Erythroblast (primary cell): ENCODE data around the gene JAZF1.

Experiments used
- GATA1 ChIP-seq: IDR thresholded peaks from 2 replicates; pipeline ENCODE4 v1.6.1; 2011; ENCODE audit warnings: low read depth, mild to moderate bottlenecking, control low read depth, low read length, moderate library complexity
- POLR2A ChIP-seq: IDR thresholded peaks from 2 replicates; pipeline ENCODE4 v1.6.1; 2011; ENCODE audit warnings: mild to moderate bottlenecking, low read length

GRCh38 chr7:28054531-28055160, 125.9 kb downstream of the JAZF1 start:
- no peak for TF ChIP-seq POLR2A
- TF ChIP-seq GATA1: no peak
